ENCODE results near the gene DGKQ. TPM values are rescaled to one million over a fixed set of nuclear protein-coding genes. Genes with fewer than 3 reads are reported as not detected.

Gene DGKQ
- total and polyA plus RNA-seq, 9 of the 15 experiments (the other 6 are each of a cell fraction or from before 2014, with no cell fraction given), result 0.17 to 22.0 (median 5.6) TPM

- CTCF ChIA-PET (ENCODE audit: low intra/inter-chr PET ratio), result no interaction called here
Observed at GRCh38 chr4:1013225-1014073, 40.1 kb upstream of the DGKQ start.

More at GRCh38 chr4:1013225-1014073, 40.1 kb upstream of the DGKQ start:
- Histone ChIP-seq H3K4me1 (replicated peaks in 1 of 2; ENCODE audit: control insufficient read depth in 2 of 2, insufficient read depth in 2 of 2, low read length in 2 of 2) (peaks cover 14 to 87% of the 10 kb centered on the region in 2 experiments; a peak in 4 of 5 replicates), H3K27me3 (ENCODE audit: control insufficient read depth in 2 of 2, insufficient read depth in 2 of 2, low read length in 2 of 2) (no peaks in the 10 kb centered on the region), H3K79me2 (ENCODE audit: control insufficient read depth, insufficient read depth, low read length) (peaks cover 15% of the 10 kb centered on the region), H4K20me1 (replicated peaks; ENCODE audit: control insufficient read depth, insufficient read depth, low read length) (peaks cover 3% of the 10 kb centered on the region; the same call in 1 of the 2 replicates), H3K27ac (ENCODE audit: extremely low read depth, low read depth, low read length) (no peak overlapping the region), H2AFZ (ENCODE audit: low read depth, low read length) (no peak overlapping the region), H3K4me3 (no peak overlapping the region), H3K9ac (ENCODE audit: insufficient read depth in 1 of 2, low read depth in 2 of 2, low read length in 2 of 2) (peak overlapping the region in 1 of 2 experiments; percentile 74; a peak in 2 of 4 replicates), H3K36me3 (ENCODE audit: control insufficient read depth, insufficient read depth, low read length) (peaks cover 12% of the 10 kb centered on the region; the same call in 2 of the 3 replicates), H3K9me3 (replicated peaks; ENCODE audit: control insufficient read depth, insufficient read depth, low read depth, low read length) (no peaks in the 10 kb centered on the region), H3K4me2 (ENCODE audit: insufficient read depth, low read length) (no peak overlapping the region), H3K9me1 (ENCODE audit: control insufficient read depth, insufficient read depth, low read length) (peaks cover 10% of the 10 kb centered on the region)
- TF ChIP-seq HNRNPL (IDR thresholded peaks at IDR 0.05; ENCODE audit: low read depth, low read length), result peak; percentile 90
- peak; percentile 38; the same call in 1 of the 2 replicates for TF ChIP-seq POLR2G (IDR thresholded peaks at IDR 0.05; ENCODE audit: low read depth, low read length)
- TF ChIP-seq RBBP5 (IDR thresholded peaks at IDR 0.05; ENCODE audit: borderline replicate concordance, insufficient read depth, low read length, poor library complexity, severe bottlenecking), result peak; percentile 12
- no peak for TF ChIP-seq ZNF232 (CRISPR knock-in tag; IDR thresholded peaks at IDR 0.05)
- TF ChIP-seq RBFOX2 (IDR thresholded peaks at IDR 0.05; ENCODE audit: low read depth, low read length), result peak; percentile 72
- TF ChIP-seq MAX (CRISPR knock-in tag; IDR thresholded peaks at IDR 0.05), result peak; percentile 60
- intact Hi-C loops (cut with micrococcal nuclease), result no loop called here
- no peak for FAIRE-seq
- 94% methylated on average over 38 of the region's 43 CpGs for WGBS (ENCODE audit: insufficient coverage, low coverage, missing lambda C conversion rate)
- DNase-seq (ENCODE audit: extremely low read depth in 1 of 4, low spot score in 3 of 4), result no peak
- no peak for ATAC-seq
- POLR2A ChIA-PET, result no interaction called here
- no TSS peak for BruUV-seq (replicated peaks)
- in situ Hi-C loops (cut with MboI), result no loop called here
